WTC11 (cell line): ENCODE results near the gene RAB23.

Experiments
- CREB1 ChIP-seq: sonication (generic); formaldehyde crosslinking; IDR thresholded peaks from 2 replicates; pipeline ENCODE4 v1.8.0; 2023; ENCODE audit warnings: mild to moderate bottlenecking, missing genetic modification reagents
- TF ChIP-seq, protein P1 (sequence below): fragments of 200-600 bp; IDR thresholded peaks from 2 replicates; pipeline ENCODE4 v1.8.0; 2022; ENCODE audit warnings: antibody characterized with exemption
- TF ChIP-seq, protein P2 (sequence below): sonication (generic); formaldehyde crosslinking; IDR thresholded peaks from 2 replicates; pipeline ENCODE4 v1.8.0; 2022; ENCODE audit warnings: mild to moderate bottlenecking, missing genetic modification reagents

GRCh38 chr6:57216235-57217101, 5.6 kb downstream of the RAB23 start:
- TF ChIP-seq, protein P1, sequence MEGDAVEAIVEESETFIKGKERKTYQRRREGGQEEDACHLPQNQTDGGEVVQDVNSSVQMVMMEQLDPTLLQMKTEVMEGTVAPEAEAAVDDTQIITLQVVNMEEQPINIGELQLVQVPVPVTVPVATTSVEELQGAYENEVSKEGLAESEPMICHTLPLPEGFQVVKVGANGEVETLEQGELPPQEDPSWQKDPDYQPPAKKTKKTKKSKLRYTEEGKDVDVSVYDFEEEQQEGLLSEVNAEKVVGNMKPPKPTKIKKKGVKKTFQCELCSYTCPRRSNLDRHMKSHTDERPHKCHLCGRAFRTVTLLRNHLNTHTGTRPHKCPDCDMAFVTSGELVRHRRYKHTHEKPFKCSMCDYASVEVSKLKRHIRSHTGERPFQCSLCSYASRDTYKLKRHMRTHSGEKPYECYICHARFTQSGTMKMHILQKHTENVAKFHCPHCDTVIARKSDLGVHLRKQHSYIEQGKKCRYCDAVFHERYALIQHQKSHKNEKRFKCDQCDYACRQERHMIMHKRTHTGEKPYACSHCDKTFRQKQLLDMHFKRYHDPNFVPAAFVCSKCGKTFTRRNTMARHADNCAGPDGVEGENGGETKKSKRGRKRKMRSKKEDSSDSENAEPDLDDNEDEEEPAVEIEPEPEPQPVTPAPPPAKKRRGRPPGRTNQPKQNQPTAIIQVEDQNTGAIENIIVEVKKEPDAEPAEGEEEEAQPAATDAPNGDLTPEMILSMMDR = no peak
- TF ChIP-seq, protein P2, sequence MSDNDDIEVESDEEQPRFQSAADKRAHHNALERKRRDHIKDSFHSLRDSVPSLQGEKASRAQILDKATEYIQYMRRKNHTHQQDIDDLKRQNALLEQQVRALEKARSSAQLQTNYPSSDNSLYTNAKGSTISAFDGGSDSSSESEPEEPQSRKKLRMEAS (CRISPR knock-in tag) = no peak
- no peak for TF ChIP-seq CREB1 (CRISPR knock-in tag)
